Measurements from ENCODE around the gene TPP1. TPM values are rescaled to one million over a fixed set of nuclear protein-coding genes. Genes with fewer than 3 reads are reported as not detected.

Gene TPP1
- total and polyA plus RNA-seq, 8 donors, result 60.3 to 264 (median 70.0) TPM

DNA sequence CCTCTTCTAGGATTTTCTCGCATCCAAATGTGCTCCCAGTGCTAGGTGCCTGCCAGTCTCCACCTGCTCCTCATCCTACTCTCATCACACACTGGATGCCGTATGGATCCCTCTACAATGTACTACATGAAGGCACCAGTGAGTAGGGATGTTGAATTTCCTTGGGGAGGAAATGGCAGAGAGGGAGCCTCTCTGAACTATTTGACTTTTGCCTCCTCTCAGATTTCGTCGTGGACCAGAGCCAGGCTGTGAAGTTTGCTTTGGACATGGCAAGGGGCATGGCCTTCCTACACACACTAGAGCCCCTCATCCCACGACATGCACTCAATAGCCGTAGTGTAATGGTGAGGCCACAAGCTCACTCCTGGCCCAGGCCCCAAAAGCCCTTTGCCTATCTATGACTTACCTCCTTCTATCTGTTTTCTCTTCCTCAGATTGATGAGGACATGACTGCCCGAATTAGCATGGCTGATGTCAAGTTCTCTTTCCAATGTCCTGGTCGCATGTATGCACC lies 9.7 kb downstream of the TPP1 start:
- TF ChIP-seq, protein P1, sequence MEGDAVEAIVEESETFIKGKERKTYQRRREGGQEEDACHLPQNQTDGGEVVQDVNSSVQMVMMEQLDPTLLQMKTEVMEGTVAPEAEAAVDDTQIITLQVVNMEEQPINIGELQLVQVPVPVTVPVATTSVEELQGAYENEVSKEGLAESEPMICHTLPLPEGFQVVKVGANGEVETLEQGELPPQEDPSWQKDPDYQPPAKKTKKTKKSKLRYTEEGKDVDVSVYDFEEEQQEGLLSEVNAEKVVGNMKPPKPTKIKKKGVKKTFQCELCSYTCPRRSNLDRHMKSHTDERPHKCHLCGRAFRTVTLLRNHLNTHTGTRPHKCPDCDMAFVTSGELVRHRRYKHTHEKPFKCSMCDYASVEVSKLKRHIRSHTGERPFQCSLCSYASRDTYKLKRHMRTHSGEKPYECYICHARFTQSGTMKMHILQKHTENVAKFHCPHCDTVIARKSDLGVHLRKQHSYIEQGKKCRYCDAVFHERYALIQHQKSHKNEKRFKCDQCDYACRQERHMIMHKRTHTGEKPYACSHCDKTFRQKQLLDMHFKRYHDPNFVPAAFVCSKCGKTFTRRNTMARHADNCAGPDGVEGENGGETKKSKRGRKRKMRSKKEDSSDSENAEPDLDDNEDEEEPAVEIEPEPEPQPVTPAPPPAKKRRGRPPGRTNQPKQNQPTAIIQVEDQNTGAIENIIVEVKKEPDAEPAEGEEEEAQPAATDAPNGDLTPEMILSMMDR (IDR thresholded peaks at IDR 0.05), result no peak
- ATAC-seq, result no peak
- intact Hi-C loops (cut with DNase I), result no loop called here

DNA sequence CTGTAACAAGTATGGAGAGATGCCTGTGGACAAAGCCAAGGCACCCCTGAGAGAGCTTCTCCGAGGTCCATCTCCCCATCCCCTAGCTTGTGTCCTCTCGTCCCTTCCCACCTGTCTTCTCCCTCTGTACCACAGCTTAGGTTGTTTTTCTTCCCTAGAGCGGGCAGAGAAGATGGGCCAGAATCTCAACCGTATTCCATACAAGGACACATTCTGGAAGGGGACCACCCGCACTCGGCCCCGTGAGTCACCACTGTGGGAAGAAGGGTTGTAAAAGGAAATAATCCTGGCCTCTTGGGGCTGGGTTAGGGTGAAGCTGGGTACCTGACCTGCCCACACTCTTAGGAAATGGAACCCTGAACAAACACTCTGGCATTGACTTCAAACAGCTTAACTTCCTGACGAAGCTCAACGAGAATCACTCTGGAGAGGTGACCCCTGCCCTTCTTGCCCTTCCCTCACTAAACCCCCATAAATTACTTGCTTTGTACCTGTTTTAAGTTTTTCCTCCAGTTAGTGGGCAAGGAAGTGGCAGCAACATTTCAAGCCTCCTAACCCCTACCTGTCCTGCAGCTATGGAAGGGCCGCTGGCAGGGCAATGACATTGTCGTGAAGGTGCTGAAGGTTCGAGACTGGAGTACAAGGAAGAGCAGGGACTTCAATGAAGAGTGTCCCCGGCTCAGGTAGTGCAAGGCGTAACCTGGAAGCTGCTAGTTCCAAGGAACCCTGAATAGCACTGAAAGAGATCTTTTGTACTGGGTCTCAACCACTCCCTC lies 10.3 kb downstream of the TPP1 start:
- TF ChIP-seq, protein P1 (IDR thresholded peaks at IDR 0.05), result no peak
- DNase-seq (no peak), ATAC-seq (no peak)
- intact Hi-C loops (cut with DNase I), result no loop called here
- peaks cover 39 to 91% of the 10 kb centered on the region in 2 donors for H3K4me1 ChIP-seq
- H3K4me3 ChIP-seq, result no peak overlapping the region
- no peaks in the 10 kb centered on the region for H3K27me3 ChIP-seq
- H3K36me3 ChIP-seq, result peaks cover 0 to 42% of the 10 kb centered on the region in 2 donors
- H3K27ac ChIP-seq, result no peak overlapping the region
- no peaks in the 10 kb centered on the region for H3K9me3 ChIP-seq

More for the DNA sequence above, 9.7 kb downstream of the TPP1 start:
- DNase-seq, result no peak
- Histone ChIP-seq H3K9me3 (no peaks in the 10 kb centered on the region), H3K4me1 (peaks cover 38 to 87% of the 10 kb centered on the region in 2 donors), H3K4me3 (no peak overlapping the region), H3K27ac (no peak overlapping the region), H3K36me3 (peaks cover 0 to 48% of the 10 kb centered on the region in 2 donors), H3K27me3 (no peaks in the 10 kb centered on the region)

DNA sequence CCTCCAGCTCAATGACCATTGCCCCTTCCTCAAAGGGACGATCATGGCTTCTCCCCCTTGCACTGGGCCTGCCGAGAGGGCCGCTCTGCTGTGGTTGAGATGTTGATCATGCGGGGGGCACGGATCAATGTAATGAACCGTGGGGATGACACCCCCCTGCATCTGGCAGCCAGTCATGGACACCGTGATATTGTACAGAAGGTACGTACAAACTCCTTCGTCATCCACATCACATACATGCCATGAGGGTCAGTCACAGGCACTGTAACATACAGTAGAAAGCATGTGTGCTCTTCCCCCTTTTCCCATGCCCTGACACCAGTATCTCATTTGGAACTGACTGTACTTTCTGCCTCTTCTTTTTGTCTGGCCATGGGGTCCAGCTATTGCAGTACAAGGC lies 11.2 kb downstream of the TPP1 start:
- Histone ChIP-seq H3K9me3 (no peaks in the 10 kb centered on the region), H3K4me1 (peaks cover 39 to 82% of the 10 kb centered on the region in 2 donors), H3K27ac (peak overlapping the region; percentile 91 to 98), H3K4me3 (no peak overlapping the region), H3K27me3 (no peaks in the 10 kb centered on the region), H3K36me3 (peaks cover 0 to 39% of the 10 kb centered on the region in 2 donors)
- ATAC-seq, result no peak
- TF ChIP-seq, protein P1 (IDR thresholded peaks at IDR 0.05), result no peak
- peak in 1 of 4 donors; percentile 37 for DNase-seq
- intact Hi-C loops (cut with DNase I), result no loop called here

DNA sequence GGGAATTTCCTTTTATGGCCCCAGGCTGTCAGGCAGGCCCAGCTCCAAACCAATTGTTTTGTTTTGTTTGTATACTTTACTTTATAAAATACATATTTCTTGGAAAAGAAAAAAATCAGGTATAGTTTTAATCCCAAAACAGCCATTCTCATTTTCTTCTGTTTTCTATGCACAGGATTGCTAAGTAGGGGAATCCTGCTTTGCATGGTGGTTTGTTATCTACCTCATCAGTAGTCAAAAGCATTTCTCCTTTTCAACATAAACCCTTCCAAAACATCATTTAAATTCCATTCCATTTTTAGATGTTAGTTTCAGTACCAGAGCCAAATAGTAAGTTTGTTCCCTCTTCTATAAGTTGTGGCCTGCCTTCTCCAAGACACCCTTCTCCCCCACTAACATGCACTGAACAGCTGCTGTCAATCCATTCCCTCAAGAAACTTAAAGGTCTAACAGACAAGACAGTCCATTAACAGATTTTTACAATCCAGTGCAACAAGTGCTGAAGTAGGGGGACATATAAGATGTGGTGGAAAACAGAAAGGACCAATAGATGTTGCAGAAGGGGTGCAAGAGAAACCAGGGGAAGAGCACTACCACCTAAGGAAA lies 11.9 kb downstream of the TPP1 start:
- TF ChIP-seq, protein P1 (IDR thresholded peaks at IDR 0.05), result no peak
- H3K36me3 ChIP-seq, result peaks cover 0 to 39% of the 10 kb centered on the region in 2 donors
- no peaks in the 10 kb centered on the region for H3K9me3 ChIP-seq
- DNase-seq (no peak), ATAC-seq (no peak)
- intact Hi-C loops (cut with DNase I), result no loop called here
- H3K4me1 ChIP-seq, result peaks cover 43 to 82% of the 10 kb centered on the region in 2 donors
- H3K27ac ChIP-seq, result peak overlapping the region; percentile 91 to 98
- H3K27me3 ChIP-seq, result no peaks in the 10 kb centered on the region
- no peak overlapping the region for H3K4me3 ChIP-seq

Measured in left lung (tissue), 10 donors.